ENCODE measurements around the gene STAT4. TPM values are rescaled to one million over a fixed set of nuclear protein-coding genes. Genes with fewer than 3 reads are reported as not detected.

Gene STAT4
- total RNA-seq, 1 donor from 2014 or later = 3.9 TPM

GRCh38 chr2:191174442-191174841, 23.6 kb upstream of the STAT4 start:
- no peak for DNase-seq (ENCODE audit: low spot score)

DNA sequence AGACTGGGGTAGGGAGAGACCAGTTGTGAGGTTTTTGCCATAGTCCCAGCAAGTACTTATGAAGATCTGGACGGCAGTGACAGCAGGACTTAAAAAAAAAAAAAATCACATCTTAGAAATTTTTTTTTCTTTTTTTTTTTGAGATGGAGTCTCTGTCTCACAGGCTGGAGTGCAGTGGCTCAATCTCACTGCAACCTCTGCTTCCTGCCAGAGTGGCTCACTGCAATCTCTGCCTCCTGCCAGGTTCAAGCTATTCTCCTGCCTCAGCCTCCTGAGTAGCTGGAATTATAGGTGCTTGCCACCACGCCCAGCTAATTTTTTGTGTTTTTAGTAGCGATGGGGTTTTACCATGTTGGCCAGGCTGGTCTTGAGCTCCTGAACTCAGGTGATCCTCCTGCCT, 22.4 kb upstream of the STAT4 start:
- DNase-seq (ENCODE audit: low spot score) = no peak

- DNase-seq (ENCODE audit: low spot score) = peak; percentile 69
These were observed 21.0 kb upstream of the STAT4 start for GRCh38 chr2:191171708-191172355.

- no peak for DNase-seq (ENCODE audit: low spot score)
These were observed 20.5 kb upstream of the STAT4 start for GRCh38 chr2:191171286-191171685.

- DNase-seq (ENCODE audit: low spot score) = no peak
These were observed 20.0 kb upstream of the STAT4 start for GRCh38 chr2:191170773-191171172.

- DNase-seq (ENCODE audit: low spot score) = no peak
These were observed 19.5 kb upstream of the STAT4 start for GRCh38 chr2:191170301-191170636.

- no peak for DNase-seq (ENCODE audit: low spot score)
These were observed 18.9 kb upstream of the STAT4 start for GRCh38 chr2:191169456-191170300.

GRCh38 chr2:191167766-191168165, 17.0 kb upstream of the STAT4 start:
- DNase-seq (ENCODE audit: low spot score) = no peak

GRCh38 chr2:191166756-191167445, 16.1 kb upstream of the STAT4 start:
- DNase-seq (ENCODE audit: low spot score) = no peak

GRCh38 chr2:191166111-191166755, 15.4 kb upstream of the STAT4 start:
- no peak for DNase-seq (ENCODE audit: low spot score)

DNA sequence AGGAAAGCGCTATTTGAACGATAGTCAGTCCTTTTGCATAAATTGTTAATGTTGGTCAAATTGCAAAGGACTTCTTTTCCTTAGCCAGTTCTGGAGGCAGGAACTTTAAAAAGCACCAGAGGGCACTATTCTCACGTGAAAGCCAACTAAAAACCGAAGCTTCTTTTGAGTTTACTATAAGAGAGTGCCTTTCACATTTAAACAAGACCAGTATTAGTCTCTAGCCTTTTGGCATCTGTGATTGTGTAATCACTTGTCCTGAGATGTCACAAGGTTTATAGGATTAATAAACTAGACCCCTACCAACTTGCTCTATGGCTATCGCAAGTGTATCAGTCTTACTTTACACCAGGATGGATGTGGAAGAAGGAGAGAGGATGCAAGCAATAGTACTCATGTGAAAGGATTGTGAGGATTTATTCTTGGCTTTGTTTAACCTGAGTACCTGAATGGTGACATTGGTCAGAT, 14.4 kb upstream of the STAT4 start:
- peak; percentile 63 for DNase-seq (ENCODE audit: low spot score)

DNA sequence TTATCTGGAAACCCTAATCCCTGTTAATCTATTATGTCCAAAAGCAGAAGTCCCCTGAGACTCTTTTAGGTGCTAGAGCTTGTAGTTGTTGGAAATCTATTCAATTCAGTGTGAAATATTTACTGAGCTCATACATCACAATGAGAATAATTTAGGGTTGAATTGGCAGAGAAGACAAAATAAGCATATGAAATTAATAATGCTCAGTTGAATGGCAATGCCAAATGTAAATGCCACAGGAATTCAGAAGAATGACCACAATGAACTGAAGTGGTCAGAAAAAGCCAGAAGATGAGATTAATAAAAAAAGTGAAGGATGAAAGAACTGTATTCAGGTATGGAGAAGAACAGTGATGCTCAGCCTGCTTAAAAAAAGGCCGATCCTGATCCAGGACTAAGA, 8.0 kb upstream of the STAT4 start:
- DNase-seq (ENCODE audit: low spot score) = no peak

DNA sequence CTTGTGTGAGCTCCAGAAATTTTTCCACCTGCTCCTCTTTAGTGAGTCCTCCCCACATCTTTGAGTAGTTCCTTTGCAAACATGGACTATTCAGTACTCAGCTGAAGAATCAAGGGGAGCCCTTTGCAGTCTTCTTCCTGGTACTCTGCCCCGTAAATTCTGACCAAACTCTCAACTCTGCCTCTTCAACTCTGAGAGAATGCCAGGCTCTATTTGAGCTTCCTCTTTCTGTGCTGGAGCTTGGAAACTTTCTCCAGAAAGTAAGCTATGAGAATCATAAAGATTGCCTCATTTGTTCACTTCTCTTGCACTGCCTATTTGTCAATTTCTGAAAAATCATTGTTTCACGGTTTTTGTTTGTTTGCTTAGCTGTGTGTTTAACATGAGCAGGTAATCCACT, 7.4 kb upstream of the STAT4 start:
- DNase-seq (ENCODE audit: low spot score) = no peak

DNA sequence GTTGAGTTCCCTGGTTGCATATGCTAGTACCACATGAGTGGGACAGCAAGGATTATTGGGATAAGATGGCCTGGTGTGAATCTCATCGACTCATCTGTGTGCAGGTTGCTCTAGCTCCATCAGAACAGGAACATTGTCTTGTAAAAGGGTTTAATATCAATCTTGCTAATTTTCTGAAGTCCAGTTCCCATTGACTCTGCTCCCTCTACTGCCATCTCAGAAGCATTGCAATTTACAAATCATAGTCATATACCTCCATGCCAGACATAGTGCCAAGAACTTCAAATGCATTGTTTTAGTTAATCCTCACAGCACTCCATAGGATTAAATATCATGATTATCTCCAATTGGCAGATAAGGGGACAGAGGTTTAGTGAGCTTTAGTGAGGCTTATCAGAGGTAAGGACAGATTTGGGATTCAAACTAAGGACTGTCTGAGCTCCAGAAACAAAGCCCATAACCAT, 4.8 kb upstream of the STAT4 start:
- no peak for DNase-seq (ENCODE audit: low spot score)

DNA sequence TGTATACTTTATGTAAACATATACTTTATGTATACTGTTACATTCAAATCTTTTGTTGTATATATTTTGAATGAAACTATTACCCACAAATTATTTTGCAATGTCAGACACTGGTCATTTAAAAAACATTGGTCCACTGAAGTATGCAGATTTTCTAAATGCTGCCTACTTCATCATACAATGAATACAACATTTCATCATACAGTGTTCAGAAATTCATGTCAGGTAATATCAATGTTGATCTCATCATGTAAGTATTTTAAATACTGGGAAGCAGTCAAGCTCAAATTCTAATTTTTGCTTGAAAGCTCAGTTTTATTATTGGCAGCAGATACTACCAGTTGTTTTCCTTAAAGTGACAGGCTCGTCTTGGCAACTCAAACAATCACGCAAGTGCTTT, 2.9 kb upstream of the STAT4 start:
- DNase-seq (ENCODE audit: low spot score) = no peak

GRCh38 chr2:191152482-191153240, 1.9 kb upstream of the STAT4 start:
- DNase-seq (ENCODE audit: low spot score) = no peak

DNA sequence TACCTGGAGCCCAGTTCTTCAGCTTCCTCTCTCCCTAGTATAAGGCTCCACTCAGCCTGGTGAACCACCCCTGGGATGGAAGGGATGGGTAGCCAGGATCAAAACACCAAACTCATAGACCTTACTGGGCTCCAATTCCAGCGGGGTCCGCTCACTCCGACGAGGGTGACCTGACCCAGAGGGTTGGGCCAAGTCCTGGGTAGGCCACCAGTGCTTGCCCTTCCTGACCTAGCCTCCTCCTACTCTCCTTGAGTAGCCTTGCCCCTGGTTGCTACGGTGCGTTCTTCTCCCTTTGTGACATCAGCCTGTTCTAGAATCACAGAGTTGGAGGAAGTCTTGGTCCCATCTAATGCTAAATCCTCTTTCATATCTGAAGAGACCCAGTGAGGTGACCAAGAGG, 537 bp upstream of the STAT4 start:
- no peak for DNase-seq (ENCODE audit: low spot score)

DNA sequence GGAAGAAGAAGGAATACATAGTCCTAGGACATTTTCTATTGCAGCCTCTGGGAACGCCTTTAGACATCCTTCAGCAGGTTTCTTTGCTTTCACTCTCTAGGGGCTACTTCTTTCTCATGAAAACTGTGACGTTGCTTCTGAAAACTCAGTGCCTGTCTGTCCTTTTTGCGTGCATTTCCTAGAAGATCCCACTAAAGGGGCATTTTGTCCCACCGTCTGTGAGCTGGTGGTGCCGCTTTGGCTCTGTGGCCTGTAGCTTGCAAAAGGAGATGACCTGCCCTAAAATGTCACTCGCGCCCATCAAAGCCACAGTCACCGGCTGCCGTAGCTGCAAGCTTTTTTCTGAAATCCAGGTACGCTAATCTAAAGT, 579 bp downstream of the STAT4 start:
- DNase-seq (ENCODE audit: low spot score) = no peak

DNA sequence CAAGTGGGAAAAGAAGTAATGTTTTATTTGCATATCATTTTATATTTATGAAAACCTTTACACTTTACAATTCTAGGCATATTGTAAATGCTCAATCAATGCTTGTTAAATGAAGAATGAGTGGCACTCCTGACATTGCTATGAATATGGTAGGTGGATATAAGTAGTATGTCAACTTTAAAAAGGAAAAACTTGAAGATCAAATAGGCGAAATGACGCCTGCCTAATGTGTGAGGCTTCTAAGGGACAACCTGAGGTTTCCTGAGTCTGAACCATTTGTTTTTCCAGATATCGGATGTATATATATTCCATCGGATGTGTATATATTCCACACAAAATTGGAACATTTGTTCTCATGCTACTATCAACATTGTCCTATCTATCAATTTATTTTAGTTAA, 1.4 kb downstream of the STAT4 start:
- DNase-seq (ENCODE audit: low spot score) = no peak

DNA sequence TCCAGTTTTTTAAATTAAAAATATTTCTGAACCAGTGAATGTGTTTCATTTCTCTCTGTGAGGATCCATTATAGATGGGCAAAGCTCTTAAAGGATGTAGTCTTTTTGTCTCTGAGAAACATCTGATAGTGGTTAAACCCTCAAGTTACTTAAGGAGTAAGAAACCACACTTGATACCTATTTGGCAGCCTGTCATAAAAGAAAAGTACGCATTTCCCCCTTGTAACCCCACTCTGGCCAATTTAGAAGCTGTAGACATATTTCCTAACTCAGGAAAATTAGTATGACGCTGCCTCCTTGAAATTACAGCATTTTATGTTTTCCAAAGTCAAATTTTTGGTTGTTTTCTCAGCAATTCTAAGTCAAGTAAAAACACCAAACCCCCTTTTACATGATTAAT, 2.0 kb downstream of the STAT4 start:
- DNase-seq (ENCODE audit: low spot score) = no peak

- DNase-seq (ENCODE audit: low spot score) = no peak
These were observed 2.5 kb downstream of the STAT4 start for GRCh38 chr2:191148281-191148680.
